ENCODE results near the gene SLC5A5.
"Not testable (repeated sequence)": the region's sequence is repeated elsewhere in the genome, so short reads cannot be mapped to it uniquely, and the experiment has no call there.

GRCh38 chr19:17887221-17887620, 15.5 kb downstream of the SLC5A5 start:
- not testable (repeated sequence) for TF ChIP-seq POLR2A (IDR thresholded peaks at IDR 0.05; ENCODE audit: low read depth, low read length); CTCF (conservative IDR thresholded peaks at IDR 0.05; ENCODE audit: low read depth, low read length)
